ENCODE measurements around the gene SPEM1.

- TF ChIP-seq CTCF (optimal IDR thresholded peaks at IDR 0.05 in 1 of 3, IDR thresholded peaks at IDR 0.05 in 1 of 3, conservative IDR thresholded peaks at IDR 0.05 in 1 of 3; ENCODE audit: extremely low read depth in 1 of 3, insufficient read depth in 2 of 3, low read length in 3 of 3) (no peak), EZH2 (IDR thresholded peaks at IDR 0.05; ENCODE audit: low read length) (no peak)
Measured at GRCh38 chr17:7428557-7428956, 8.4 kb downstream of the SPEM1 start, which contains the start of gene SPEM3.

Data from keratinocyte (primary cell).